ENCODE data around the gene FAM227B. TPM values are rescaled to one million over a fixed set of nuclear protein-coding genes. Genes with fewer than 3 reads are reported as not detected.

Gene FAM227B
- total RNA-seq, 1 donor from 2014 or later, result 5.1 TPM

GRCh38 chr15:49387471-49387870 is 233.1 kb downstream of the FAM227B start:
- intact Hi-C loops (cut with DNase I), result no loop called here
- ATAC-seq (no peak), DNase-seq (no peak)
- no peak for TF ChIP-seq CTCF (IDR thresholded peaks at IDR 0.05)
- Histone ChIP-seq H3K36me3 (no peaks in the 10 kb centered on the region), H3K9me3 (no peaks in the 10 kb centered on the region), H3K4me3 (no peak overlapping the region), H3K27me3 (ENCODE audit: low read depth) (no peaks in the 10 kb centered on the region), H3K27ac (no peak overlapping the region), H3K4me1 (no peaks in the 10 kb centered on the region)

- DNase-seq (no peak), ATAC-seq (no peak)
- intact Hi-C loops (cut with DNase I), result no loop called here
Measured at GRCh38 chr15:49383266-49383665, 237.4 kb downstream of the FAM227B start.

DNA sequence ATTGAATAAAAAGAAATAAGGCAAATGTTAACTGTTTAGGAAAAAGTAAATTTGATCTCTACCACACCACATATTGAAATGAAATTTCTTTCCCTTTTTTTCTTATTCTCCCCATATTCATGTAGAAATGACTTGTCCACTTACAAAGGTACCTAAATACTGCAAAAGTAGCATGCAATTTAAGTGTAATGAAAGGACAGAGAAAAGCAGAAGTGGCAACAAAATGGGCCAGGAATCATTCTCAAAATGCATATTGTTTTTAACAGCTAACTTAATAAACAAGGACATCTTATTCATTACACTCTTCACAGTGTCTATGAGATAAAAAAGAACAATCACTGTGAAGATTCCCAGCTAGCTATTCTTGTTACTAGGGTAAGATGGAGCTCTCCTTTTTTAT is 238.2 kb downstream of the FAM227B start:
- no peak for ATAC-seq
- no peak for TF ChIP-seq CTCF (IDR thresholded peaks at IDR 0.05)
- H3K4me3 ChIP-seq, result no peak overlapping the region
- no peaks in the 10 kb centered on the region for H3K36me3 ChIP-seq
- no peaks in the 10 kb centered on the region for H3K4me1 ChIP-seq
- no peak overlapping the region for H3K27ac ChIP-seq
- no peaks in the 10 kb centered on the region for H3K27me3 ChIP-seq (ENCODE audit: low read depth)
- no peak for DNase-seq
- intact Hi-C loops (cut with DNase I), result no loop called here
- no peaks in the 10 kb centered on the region for H3K9me3 ChIP-seq

More at GRCh38 chr15:49383266-49383665, 237.4 kb downstream of the FAM227B start:
- Histone ChIP-seq H3K4me1 (no peaks in the 10 kb centered on the region), H3K9me3 (no peaks in the 10 kb centered on the region), H3K4me3 (no peak overlapping the region), H3K27ac (no peak overlapping the region), H3K27me3 (ENCODE audit: low read depth) (no peaks in the 10 kb centered on the region), H3K36me3 (no peaks in the 10 kb centered on the region)
- no peak for TF ChIP-seq CTCF (IDR thresholded peaks at IDR 0.05)

- DNase-seq (no peak), ATAC-seq (no peak)
- Histone ChIP-seq H3K36me3 (no peaks in the 10 kb centered on the region), H3K4me3 (no peak overlapping the region), H3K27ac (no peak overlapping the region), H3K9me3 (no peaks in the 10 kb centered on the region), H3K27me3 (ENCODE audit: low read depth) (no peaks in the 10 kb centered on the region), H3K4me1 (no peaks in the 10 kb centered on the region)
- intact Hi-C loops (cut with DNase I), result no loop called here
- no peak for TF ChIP-seq CTCF (IDR thresholded peaks at IDR 0.05)
Measured at GRCh38 chr15:49380912-49381311, 239.7 kb downstream of the FAM227B start.

DNA sequence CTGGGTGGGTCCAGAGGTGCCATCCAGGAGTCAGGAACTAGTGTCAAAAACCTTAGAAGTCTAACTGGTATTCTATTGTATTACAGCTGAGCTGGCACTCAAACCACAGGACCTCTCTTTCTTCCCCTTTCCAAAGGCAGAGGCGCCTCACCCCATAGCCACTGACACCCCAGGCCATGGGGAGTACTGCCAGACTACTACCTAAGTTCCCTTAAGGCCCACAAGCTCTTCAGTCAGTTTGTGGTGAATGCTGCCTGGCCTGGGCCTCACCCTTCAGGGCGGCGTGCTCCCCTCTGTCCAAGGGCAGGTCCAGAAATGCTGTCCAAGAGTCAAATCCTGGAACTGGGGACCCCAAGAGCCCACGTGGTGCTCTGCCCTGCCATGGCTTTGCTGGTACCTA is 240.6 kb downstream of the FAM227B start:
- ATAC-seq, result no peak
- no peaks in the 10 kb centered on the region for H3K4me1 ChIP-seq
- intact Hi-C loops (cut with DNase I), result no loop called here
- no peak for TF ChIP-seq CTCF (IDR thresholded peaks at IDR 0.05)
- H3K27ac ChIP-seq, result no peak overlapping the region
- no peaks in the 10 kb centered on the region for H3K27me3 ChIP-seq (ENCODE audit: low read depth)
- H3K36me3 ChIP-seq, result no peaks in the 10 kb centered on the region
- peak; percentile 36 for DNase-seq
- H3K9me3 ChIP-seq, result no peaks in the 10 kb centered on the region
- no peak overlapping the region for H3K4me3 ChIP-seq

DNA sequence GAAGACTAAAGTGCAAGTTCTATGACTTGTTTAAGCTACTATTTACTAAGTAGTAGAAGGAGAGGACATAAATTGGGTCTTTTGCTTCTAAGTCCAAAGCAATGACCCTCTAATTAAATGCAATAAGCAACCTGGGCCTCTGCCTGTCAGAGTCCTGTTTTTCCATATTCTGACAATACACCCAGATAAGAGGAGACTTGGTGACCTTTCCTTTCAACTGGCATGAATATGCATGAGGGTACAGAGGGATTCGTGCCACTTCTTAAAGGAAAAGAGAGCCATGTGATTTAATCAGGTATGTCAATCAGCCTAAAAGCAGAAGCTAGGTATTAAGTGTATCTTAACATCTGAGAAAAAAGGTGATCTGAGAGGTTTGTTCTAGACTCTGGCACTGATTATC is 248.3 kb downstream of the FAM227B start:
- Histone ChIP-seq H3K9me3 (no peaks in the 10 kb centered on the region), H3K4me1 (no peaks in the 10 kb centered on the region), H3K36me3 (no peaks in the 10 kb centered on the region), H3K27me3 (ENCODE audit: low read depth) (no peaks in the 10 kb centered on the region), H3K27ac (no peak overlapping the region), H3K4me3 (no peak overlapping the region)
- intact Hi-C loops (cut with DNase I), result no loop called here
- TF ChIP-seq CTCF (IDR thresholded peaks at IDR 0.05), result no peak
- DNase-seq (no peak), ATAC-seq (no peak)
